22Rv1 (cell line): ENCODE results near the gene PROB1.

Source experiments
- H3K27ac ChIP-seq: fragments of 450-650 bp; 2 replicates; pipeline ENCODE4 v1.5.1; 2017
- ZFX ChIP-seq: fragments of 450-650 bp; IDR thresholded peaks from 2 replicates; pipeline ENCODE4 v1.6.1; 2017; ENCODE audit warnings: antibody characterized with exemption, borderline replicate concordance
- TF ChIP-seq, protein P1 (sequence below): fragments of 450-650 bp; IDR thresholded peaks from 2 replicates; pipeline ENCODE4 v1.5.1; 2017; ENCODE audit warnings: mild to moderate bottlenecking

The PROB1 gene

DNA sequence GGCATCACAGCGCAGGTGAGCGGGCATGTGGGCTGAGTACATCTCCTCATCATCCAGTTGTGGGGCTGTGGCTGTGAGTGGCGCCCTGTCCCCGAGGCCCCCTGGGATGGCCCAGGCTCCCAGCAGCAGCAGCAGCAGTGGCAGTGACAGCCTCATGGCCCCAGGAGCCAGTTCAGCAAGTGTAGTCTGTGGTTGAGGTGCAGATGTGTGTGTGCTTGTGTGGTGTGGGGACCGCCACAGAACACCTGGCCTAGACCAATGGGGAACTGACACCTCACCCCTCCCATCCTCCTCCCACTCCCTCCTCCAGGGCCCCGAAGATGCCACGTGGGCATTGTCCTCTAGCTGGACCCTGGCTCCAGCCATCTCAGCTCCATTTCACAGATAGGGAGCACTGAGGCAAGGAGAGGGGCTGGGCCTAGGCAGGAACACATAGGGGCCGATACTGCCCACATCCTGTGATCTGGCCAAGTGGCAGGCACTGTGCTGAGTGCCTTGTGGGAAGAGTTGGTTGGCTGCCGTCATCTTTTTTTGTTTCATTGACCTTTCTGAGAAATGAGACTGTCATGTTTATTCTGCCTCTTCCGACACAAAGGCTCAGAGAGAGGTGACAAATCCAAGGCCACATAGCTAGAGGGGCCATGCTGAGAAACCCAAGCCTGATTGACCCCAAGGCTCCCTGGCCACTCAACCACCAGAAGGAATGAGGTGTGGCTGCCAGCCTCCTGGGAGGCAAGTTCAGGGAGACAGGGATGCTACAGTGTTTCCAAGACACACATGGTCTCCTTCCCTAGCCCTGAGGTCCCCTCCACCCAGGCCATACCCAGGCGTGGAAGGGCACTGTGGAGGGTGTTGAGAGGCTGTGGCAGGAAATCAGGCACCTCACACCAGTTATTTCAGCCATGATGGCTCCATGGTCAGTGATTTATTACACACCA, 4.9 kb downstream of the PROB1 start, which contains the start of gene MZB1:
TSS of gene MZB1 (minus strand) at position 213 of the 938 bp plus-strand sequence. CDS start at position 156, 57 bp downstream.
- no peak for TF ChIP-seq ZFX
- TF ChIP-seq, protein P1, sequence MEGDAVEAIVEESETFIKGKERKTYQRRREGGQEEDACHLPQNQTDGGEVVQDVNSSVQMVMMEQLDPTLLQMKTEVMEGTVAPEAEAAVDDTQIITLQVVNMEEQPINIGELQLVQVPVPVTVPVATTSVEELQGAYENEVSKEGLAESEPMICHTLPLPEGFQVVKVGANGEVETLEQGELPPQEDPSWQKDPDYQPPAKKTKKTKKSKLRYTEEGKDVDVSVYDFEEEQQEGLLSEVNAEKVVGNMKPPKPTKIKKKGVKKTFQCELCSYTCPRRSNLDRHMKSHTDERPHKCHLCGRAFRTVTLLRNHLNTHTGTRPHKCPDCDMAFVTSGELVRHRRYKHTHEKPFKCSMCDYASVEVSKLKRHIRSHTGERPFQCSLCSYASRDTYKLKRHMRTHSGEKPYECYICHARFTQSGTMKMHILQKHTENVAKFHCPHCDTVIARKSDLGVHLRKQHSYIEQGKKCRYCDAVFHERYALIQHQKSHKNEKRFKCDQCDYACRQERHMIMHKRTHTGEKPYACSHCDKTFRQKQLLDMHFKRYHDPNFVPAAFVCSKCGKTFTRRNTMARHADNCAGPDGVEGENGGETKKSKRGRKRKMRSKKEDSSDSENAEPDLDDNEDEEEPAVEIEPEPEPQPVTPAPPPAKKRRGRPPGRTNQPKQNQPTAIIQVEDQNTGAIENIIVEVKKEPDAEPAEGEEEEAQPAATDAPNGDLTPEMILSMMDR = no peak
- peak within 1 kb of the TSS; percentile 96 for H3K27ac ChIP-seq

DNA sequence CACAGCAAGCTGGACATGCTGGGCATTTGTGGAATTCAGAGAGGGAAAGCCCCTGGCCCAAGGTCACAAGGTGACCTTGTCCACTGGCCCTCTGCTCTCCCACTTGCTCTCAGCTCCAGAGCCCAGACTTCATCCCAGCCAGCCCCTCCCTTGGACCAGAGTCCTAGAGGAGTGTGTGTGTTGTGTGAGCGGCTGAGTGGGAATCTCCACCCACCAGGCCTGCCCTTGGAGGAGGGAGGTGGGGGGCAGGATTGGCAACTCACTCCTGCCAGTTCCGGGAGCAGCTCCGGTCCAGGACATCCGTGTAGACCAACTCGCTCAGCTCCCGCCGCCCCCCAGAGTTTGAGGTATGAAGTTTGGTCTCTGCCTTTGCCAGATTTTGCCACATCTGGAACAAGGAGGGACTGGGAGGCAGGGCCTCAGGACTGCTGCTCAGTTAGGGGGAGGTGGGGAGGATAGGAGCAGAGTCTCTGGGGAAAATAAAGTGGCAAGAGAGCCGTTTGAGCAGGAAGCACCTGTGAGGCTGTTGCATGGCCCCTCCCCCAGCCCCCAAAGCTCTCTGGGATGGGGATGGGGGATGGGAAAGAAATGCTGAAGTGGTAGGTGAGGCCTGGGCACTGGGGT, 6.6 kb downstream of the PROB1 start:
- TF ChIP-seq, protein P1 = peak; percentile 22; the same call in 1 of the 2 replicates
- TF ChIP-seq ZFX = no peak
- peak overlapping the region; percentile 96 for H3K27ac ChIP-seq

DNA sequence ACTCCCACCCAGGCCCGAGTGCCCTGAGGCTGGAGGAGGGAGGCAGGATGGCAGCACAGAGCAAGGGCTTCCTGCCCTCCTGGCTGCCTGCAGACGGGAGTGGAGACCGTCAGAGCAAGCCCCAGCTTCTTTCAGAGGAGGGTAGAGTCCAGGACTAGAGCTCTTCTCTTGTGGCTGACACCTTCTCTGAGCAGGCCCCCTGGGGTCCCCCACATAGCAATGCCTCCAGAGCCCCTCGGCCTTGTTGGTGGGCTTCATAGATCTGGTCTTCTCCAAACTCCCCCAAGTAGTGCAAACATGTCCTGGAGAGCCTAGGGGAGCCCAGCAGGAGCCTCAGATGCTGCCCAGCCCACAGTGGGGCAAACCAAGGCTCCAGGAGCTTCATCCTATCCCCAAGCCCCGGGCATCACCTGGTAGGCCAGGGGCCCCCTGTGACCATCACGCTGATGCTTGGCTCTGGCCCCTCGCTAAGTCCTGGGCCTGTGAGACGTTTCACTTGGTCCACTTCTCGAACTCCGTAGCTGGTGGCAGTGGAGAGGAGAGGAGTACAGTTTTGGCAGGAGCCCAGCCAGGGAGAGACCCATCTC, 7.2 kb downstream of the PROB1 start:
- TF ChIP-seq, protein P1 = no peak
- no peak for TF ChIP-seq ZFX
- H3K27ac ChIP-seq = peak overlapping the region; percentile 96

DNA sequence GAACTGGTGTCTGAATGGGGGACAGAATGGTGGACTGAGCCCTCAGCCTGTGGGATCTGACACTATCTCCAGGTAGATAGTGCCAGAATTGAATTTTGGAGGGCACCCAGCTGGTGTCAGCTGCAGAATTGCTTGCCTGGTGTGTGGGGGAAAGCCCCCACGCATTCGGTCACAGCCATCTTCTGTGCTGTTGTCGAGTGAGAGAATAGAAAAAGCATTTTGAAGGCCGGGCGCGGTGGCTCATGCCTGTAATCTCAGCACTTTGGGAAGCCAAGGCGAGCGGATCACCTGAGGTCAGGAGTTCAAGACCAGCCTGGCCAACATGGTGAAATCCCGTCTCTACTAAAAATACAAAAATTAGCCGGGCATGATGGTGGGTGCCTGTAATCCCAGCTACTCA, 7.9 kb downstream of the PROB1 start:
- H3K27ac ChIP-seq = peak overlapping the region; percentile 96

DNA sequence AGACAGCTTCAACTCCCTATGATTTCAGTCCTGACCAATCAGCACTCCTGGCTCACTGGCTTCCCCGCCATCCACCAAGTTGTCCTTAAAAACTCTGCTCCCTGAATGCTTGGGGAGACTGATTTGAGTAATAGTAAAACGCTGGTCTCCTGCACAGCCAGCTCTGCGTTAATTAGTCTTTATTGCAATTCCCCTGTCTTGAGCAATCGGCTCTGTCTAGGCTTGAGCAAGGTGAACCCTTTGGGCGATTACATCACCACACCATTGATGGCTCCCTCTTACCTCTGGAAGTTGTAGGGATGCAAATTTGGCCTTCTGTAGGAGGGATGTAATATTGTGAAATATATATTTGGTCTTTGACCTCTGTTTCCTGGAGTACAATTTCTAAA, 8.9 kb downstream of the PROB1 start:
- 0 out of 2 replicates have a peak overlapping the region, but pooled peaks have one; percentile 96 for H3K27ac ChIP-seq
- TF ChIP-seq, protein P1 = no peak
- no peak for TF ChIP-seq ZFX

DNA sequence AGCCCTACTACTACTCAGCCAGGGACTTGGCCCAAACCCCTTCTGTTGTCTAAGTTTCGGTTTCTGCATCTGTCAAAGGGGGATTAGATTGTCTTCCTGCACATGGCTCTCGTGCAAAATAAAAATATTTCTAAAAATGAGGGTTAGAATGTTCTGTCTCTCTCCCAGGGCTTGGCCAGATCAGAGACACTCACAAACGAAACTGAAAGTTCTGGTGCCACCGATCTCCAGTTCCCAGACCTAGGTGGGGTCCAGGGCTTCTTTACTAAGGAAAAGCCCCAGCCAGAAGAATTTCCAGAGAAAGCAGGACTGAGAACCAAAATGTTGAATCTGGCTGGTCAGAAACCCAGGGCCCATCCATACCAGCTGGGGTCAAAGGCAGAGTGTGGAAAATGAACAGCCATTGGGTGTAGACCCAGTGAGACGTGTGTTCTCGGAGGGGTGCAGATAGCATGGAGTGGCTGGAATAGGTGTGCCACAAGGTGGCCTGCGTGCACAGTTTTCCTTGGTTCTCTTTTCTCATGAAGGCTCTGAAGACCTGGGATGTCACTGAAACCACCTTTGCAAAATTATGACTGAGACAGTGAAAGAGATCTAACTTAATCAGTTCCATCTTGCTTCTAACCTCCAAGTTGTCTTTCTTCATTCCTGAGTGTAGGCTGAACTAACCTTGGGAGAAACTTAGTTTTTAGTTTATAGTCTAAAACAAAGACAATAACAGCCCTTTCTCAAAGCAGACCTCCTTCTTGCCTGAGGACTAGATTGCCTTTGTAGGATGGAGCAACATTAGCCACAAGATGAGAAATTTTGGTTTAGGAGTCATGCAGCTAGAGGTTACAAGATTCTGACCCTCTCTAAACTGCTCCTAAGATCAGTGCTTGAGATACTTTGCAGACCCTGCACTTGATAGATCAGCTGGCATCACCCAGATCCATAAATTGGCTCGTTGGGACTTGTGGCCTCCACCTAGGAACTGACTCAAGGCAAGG, 9.5 kb downstream of the PROB1 start:
- TF ChIP-seq, protein P1 = no peak
- TF ChIP-seq ZFX = no peak
- H3K27ac ChIP-seq = peak overlapping the region; percentile 17; the same call in 1 of the 2 replicates
